MM.1S (cell line): ENCODE measurements around the gene ARPP21.

Experiments used
- DNase-seq: peaks from one replicate; pipeline ENCODE4 v3.0.0-alpha.2; 2015
- H2AFZ ChIP-seq: fragments of 300-600 bp; sonication (generic); 2 replicates; pipeline ENCODE4 v1.6.0; 2016; ENCODE audit warnings: antibody characterized with exemption, low read length
- H3F3A ChIP-seq: fragments of 300-600 bp; sonication (generic); 2 replicates; pipeline ENCODE4 v1.6.1; 2016; ENCODE audit warnings: mild to moderate bottlenecking, antibody characterized with exemption, low read length, moderate library complexity, mixed read lengths; ENCODE audit not compliant: insufficient read depth
- H3K27ac ChIP-seq: fragments of 300-600 bp; sonication (generic); 2 replicates; pipeline ENCODE4 v1.5.1; 2016; ENCODE audit warnings: mild to moderate bottlenecking, low read length
- H3K27me3 ChIP-seq: fragments of 300-600 bp; sonication (generic); replicated peaks from 2 replicates; pipeline ENCODE4 v1.6.0; 2016; ENCODE audit warnings: low read length; ENCODE audit not compliant: insufficient read depth
- H3K36me3 ChIP-seq: fragments of 300-600 bp; sonication (generic); replicated peaks from 2 replicates; pipeline ENCODE4 v1.6.1; 2016; ENCODE audit warnings: mild to moderate bottlenecking, low read length, mixed read lengths; ENCODE audit not compliant: insufficient read depth
- H3K4me1 ChIP-seq: fragments of 300-600 bp; sonication (generic); 2 replicates; pipeline ENCODE4 v1.6.1; 2016; ENCODE audit warnings: low read length, mixed read lengths
- H3K4me2 ChIP-seq: fragments of 300-600 bp; sonication (generic); 2 replicates; pipeline ENCODE4 v1.6.0; 2016; ENCODE audit warnings: low read depth, low read length
- H3K4me3 ChIP-seq: fragments of 300-600 bp; sonication (generic); 2 replicates; pipeline ENCODE4 v1.5.1; 2016; ENCODE audit warnings: low read length, mixed read lengths
- H3K79me2 ChIP-seq: fragments of 300-600 bp; sonication (generic); 2 replicates; pipeline ENCODE4 v1.6.1; 2016; ENCODE audit warnings: mixed run types, low read length, mixed read lengths
- H3K9ac ChIP-seq: fragments of 300-600 bp; sonication (generic); 2 replicates; pipeline ENCODE4 v1.6.1; 2016; ENCODE audit warnings: low read length, mixed read lengths
- H3K9me2 ChIP-seq: fragments of 300-600 bp; sonication (generic); replicated peaks from 2 replicates; pipeline ENCODE4 v1.6.1; 2016; ENCODE audit warnings: mild to moderate bottlenecking, low read length, mixed read lengths; ENCODE audit not compliant: insufficient read depth
- H3K9me3 ChIP-seq: fragments of 300-600 bp; sonication (generic); replicated peaks from 2 replicates; pipeline ENCODE4 v1.6.1; 2016; ENCODE audit warnings: mild to moderate bottlenecking, low read length, mixed read lengths; ENCODE audit not compliant: insufficient read depth
- H4K20me1 ChIP-seq: fragments of 300-600 bp; sonication (generic); 2 replicates; pipeline ENCODE4 v1.6.1; 2016; ENCODE audit warnings: mild to moderate bottlenecking, low read length, moderate library complexity, mixed read lengths; ENCODE audit not compliant: insufficient read depth
- EZH2 ChIP-seq: fragments of 300-600 bp; sonication (generic); optimal IDR thresholded peaks from 2 replicates; pipeline ENCODE3; 2017; ENCODE audit warnings: low read depth, mild to moderate bottlenecking, antibody characterized with exemption, low read length, mixed read lengths
- EZH2phosphoT487 ChIP-seq: fragments of 300-600 bp; sonication (generic); IDR thresholded peaks from 2 replicates; pipeline ENCODE4 v1.6.1; 2018; ENCODE audit warnings: antibody characterized with exemption, low read length
- TF ChIP-seq, protein P1 (sequence below): fragments of 300-600 bp; sonication (generic); IDR thresholded peaks from 2 replicates; pipeline ENCODE4 v1.5.1; 2016; ENCODE audit warnings: antibody characterized with exemption, low read length, mixed read lengths

ARPP21 gene

DNA sequence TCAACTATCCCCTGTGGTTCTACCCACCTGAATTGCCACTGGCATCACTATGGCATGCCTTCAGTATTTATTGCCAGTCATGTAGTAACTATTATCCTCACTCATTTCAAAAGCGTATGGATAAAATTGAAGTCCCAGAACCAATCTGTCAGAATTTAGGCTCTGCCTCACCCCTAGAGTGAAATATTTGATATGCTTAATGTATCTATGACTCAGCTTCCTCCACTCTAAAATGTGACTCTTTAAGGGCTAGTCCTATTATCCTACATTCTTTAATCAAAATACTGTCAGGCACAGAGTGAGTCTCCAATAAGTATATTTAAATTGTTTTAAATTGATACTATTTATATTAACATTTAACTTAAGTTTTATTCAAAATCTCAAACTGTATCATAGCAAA is 27.6 kb downstream of the ARPP21 start:
- Histone ChIP-seq H2AFZ (no peak overlapping the region), H3K9me2 (no peaks in the 10 kb centered on the region), H3F3A (no peaks in the 10 kb centered on the region), H3K4me3 (no peak overlapping the region), H3K4me2 (no peak overlapping the region), H3K9me3 (no peaks in the 10 kb centered on the region), H3K27ac (no peak overlapping the region), H3K79me2 (no peaks in the 10 kb centered on the region), H3K4me1 (no peaks in the 10 kb centered on the region), H3K9ac (no peak overlapping the region), H3K36me3 (no peaks in the 10 kb centered on the region), H3K27me3 (no peaks in the 10 kb centered on the region), H4K20me1 (no peaks in the 10 kb centered on the region)
- DNase-seq, result no peak
- TF ChIP-seq, protein P1, sequence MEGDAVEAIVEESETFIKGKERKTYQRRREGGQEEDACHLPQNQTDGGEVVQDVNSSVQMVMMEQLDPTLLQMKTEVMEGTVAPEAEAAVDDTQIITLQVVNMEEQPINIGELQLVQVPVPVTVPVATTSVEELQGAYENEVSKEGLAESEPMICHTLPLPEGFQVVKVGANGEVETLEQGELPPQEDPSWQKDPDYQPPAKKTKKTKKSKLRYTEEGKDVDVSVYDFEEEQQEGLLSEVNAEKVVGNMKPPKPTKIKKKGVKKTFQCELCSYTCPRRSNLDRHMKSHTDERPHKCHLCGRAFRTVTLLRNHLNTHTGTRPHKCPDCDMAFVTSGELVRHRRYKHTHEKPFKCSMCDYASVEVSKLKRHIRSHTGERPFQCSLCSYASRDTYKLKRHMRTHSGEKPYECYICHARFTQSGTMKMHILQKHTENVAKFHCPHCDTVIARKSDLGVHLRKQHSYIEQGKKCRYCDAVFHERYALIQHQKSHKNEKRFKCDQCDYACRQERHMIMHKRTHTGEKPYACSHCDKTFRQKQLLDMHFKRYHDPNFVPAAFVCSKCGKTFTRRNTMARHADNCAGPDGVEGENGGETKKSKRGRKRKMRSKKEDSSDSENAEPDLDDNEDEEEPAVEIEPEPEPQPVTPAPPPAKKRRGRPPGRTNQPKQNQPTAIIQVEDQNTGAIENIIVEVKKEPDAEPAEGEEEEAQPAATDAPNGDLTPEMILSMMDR, result no peak
- TF ChIP-seq EZH2phosphoT487 (no peak), EZH2 (no peak)

- Histone ChIP-seq H4K20me1 (no peaks in the 10 kb centered on the region), H3K9me2 (no peaks in the 10 kb centered on the region), H3K79me2 (no peaks in the 10 kb centered on the region), H3K9ac (no peak overlapping the region), H3K4me3 (no peak overlapping the region), H3K36me3 (no peaks in the 10 kb centered on the region), H3K27ac (no peak overlapping the region), H3F3A (no peaks in the 10 kb centered on the region), H2AFZ (no peak overlapping the region), H3K9me3 (no peaks in the 10 kb centered on the region), H3K27me3 (no peaks in the 10 kb centered on the region), H3K4me2 (no peak overlapping the region), H3K4me1 (no peaks in the 10 kb centered on the region)
- TF ChIP-seq EZH2 (no peak), EZH2phosphoT487 (no peak)
- TF ChIP-seq, protein P1, result no peak
- DNase-seq, result no peak
These were observed 31.2 kb downstream of the ARPP21 start for GRCh38 chr3:35670408-35670965.

- DNase-seq, result no peak
- H2AFZ ChIP-seq, result no peak overlapping the region
- H3K4me3 ChIP-seq, result no peak overlapping the region
- H3K9me2 ChIP-seq, result no peaks in the 10 kb centered on the region
- H3K27ac ChIP-seq, result no peak overlapping the region
- TF ChIP-seq EZH2phosphoT487, result no peak
- TF ChIP-seq, protein P1, result no peak
- no peak for TF ChIP-seq EZH2
- no peaks in the 10 kb centered on the region for H3K9me3 ChIP-seq
- H3K36me3 ChIP-seq, result no peaks in the 10 kb centered on the region
- no peaks in the 10 kb centered on the region for H3K4me1 ChIP-seq
- no peaks in the 10 kb centered on the region for H3K27me3 ChIP-seq
- no peaks in the 10 kb centered on the region for H3K79me2 ChIP-seq
- H3K9ac ChIP-seq, result no peak overlapping the region
- no peaks in the 10 kb centered on the region for H3F3A ChIP-seq
- H3K4me2 ChIP-seq, result no peak overlapping the region
- no peaks in the 10 kb centered on the region for H4K20me1 ChIP-seq
These were observed 32.2 kb downstream of the ARPP21 start for GRCh38 chr3:35671483-35671882.
